C1 segment of cervical spinal cord (tissue), 14 donors: ENCODE data around the gene SLC6A15.

Experiments
- DNase-seq, 14 donors: peaks; one replicate each; lab custom pipeline; 2025; lab: John Stamatoyannopoulos, UW

The SLC6A15 gene

GRCh38 chr12:84912198-84913128, at the start of gene SLC6A15:
SLC6A15 (minus strand) TSS chr12:84912799; CDS start chr12:84892120, 20,679 bp downstream.
- DNase-seq = peak in 11 of 14 donors; percentile 20 to 94 (median 59)

- DNase-seq = no peak
These were observed 48.3 kb upstream of the SLC6A15 start for GRCh38 chr12:84960918-84961317.

GRCh38 chr12:84955298-84955697, 42.7 kb upstream of the SLC6A15 start:
- no peak for DNase-seq

GRCh38 chr12:84954415-84954814, 41.8 kb upstream of the SLC6A15 start:
- no peak for DNase-seq

GRCh38 chr12:84950971-84951546, 38.5 kb upstream of the SLC6A15 start:
- no peak for DNase-seq

GRCh38 chr12:84946753-84947152, 34.2 kb upstream of the SLC6A15 start:
- DNase-seq = no peak

GRCh38 chr12:84937415-84937814, 24.8 kb upstream of the SLC6A15 start:
- no peak for DNase-seq

- DNase-seq = no peak
These were observed 16.9 kb upstream of the SLC6A15 start for GRCh38 chr12:84929501-84929900.

- DNase-seq = no peak
These were observed 12.4 kb upstream of the SLC6A15 start for GRCh38 chr12:84924981-84925380.

- no peak for DNase-seq
These were observed 10.1 kb upstream of the SLC6A15 start for GRCh38 chr12:84922693-84923092.

GRCh38 chr12:84920331-84920730, 7.7 kb upstream of the SLC6A15 start:
- no peak for DNase-seq

- DNase-seq = no peak
These were observed 6.7 kb upstream of the SLC6A15 start for GRCh38 chr12:84919271-84919670.

- peak in 1 of 14 donors; percentile 82 for DNase-seq
These were observed 523 bp upstream of the SLC6A15 start for GRCh38 chr12:84913129-84913515.

GRCh38 chr12:84911271-84912197, 1.1 kb downstream of the SLC6A15 start:
- peak in 11 of 14 donors; percentile 7 to 89 (median 33) for DNase-seq

- peak in 6 of 14 donors; percentile 4 to 71 (median 14) for DNase-seq
These were observed 1.9 kb downstream of the SLC6A15 start for GRCh38 chr12:84910549-84911241.

GRCh38 chr12:84904051-84904450, 8.5 kb downstream of the SLC6A15 start:
- DNase-seq = no peak

GRCh38 chr12:84891106-84891838, 21.3 kb downstream of the SLC6A15 start:
- DNase-seq = no peak

GRCh38 chr12:84889818-84890217, 22.8 kb downstream of the SLC6A15 start:
- no peak for DNase-seq

- no peak for DNase-seq
These were observed 23.7 kb downstream of the SLC6A15 start for GRCh38 chr12:84888861-84889260.

GRCh38 chr12:84877340-84877739, 35.3 kb downstream of the SLC6A15 start:
- DNase-seq = no peak
